ENCODE results near the gene RAB14.

GRCh38 chr9:121242219-121242958 is 40.7 kb upstream of the RAB14 start:
- TF ChIP-seq GATA2 (IDR thresholded peaks at IDR 0.05; ENCODE audit: low read depth, low read length) (no peak), GATA3 (IDR thresholded peaks at IDR 0.05; ENCODE audit: low read depth, low read length) (no peak)

All from SH-SY5Y (cell line).